Gastroesophageal sphincter (tissue), 3 donors: ENCODE data around the gene SF3A1.

Experiments
- CTCF ChIP-seq, 4 experiments: fragments of 200-600 bp in 2 of 4; fragments of 450-650 bp in 2 of 4; sonication (generic) in 1 of 4; IDR thresholded peaks; one replicate each; pipeline ENCODE4 v1.5.1; 2017 to 2019; ENCODE audit warnings: antibody characterized with exemption in 4 of 4, mild to moderate bottlenecking in 2 of 4, moderate library complexity in 2 of 4
- POLR2A ChIP-seq, 2 donors: fragments of 450-650 bp; IDR thresholded peaks; one replicate each; pipeline ENCODE4 v1.6.1; 2017; ENCODE audit warnings: antibody characterized with exemption in 2 of 2, mild to moderate bottlenecking in 2 of 2, moderate library complexity in 1 of 2

DNA sequence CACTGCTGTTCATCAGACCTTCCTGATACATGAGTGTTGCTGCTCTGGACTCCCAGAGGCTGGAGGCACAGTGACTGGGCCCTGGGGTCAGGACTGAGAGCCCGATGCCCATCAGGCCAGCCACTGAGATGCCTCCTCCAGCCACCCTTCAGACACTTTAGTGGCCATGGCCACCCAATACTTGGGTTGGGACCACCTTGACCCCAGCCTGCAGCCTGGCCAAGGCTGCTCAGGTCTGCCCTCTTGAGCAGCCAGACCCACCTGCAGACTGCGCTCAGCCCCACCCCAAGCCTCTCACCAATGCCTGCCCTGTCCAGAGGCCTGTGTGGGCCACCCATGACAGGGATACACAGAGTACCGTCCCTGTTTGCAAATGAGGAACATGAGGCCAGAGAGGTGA, 26.4 kb upstream of the SF3A1 start:
- TF ChIP-seq CTCF (IDR thresholded peaks at IDR 0.05), result no peak
- TF ChIP-seq POLR2A (IDR thresholded peaks at IDR 0.05), result no peak
